IPS-18a (cell line): ENCODE results near the gene WDR18.
"Not testable (repeated sequence)": the region's sequence is repeated elsewhere in the genome, so short reads cannot be mapped to it uniquely, and the experiment has no call there.

Experiments
- H3K27ac ChIP-seq: one replicate; pipeline ENCODE4 v1.5.1; 2013; ENCODE audit warnings: low read length
- H3K27me3 ChIP-seq: one replicate; pipeline ENCODE4 v1.6.1; 2013; ENCODE audit warnings: mild to moderate bottlenecking, low read length; ENCODE audit not compliant: control insufficient read depth, insufficient read depth
- H3K36me3 ChIP-seq: one replicate; pipeline ENCODE4 v1.6.1; 2013; ENCODE audit warnings: low read depth, low read length; ENCODE audit not compliant: control insufficient read depth
- H3K4me1 ChIP-seq: one replicate; pipeline ENCODE4 v1.6.1; 2013; ENCODE audit warnings: low read depth, low read length; ENCODE audit not compliant: control insufficient read depth
- H3K4me3 ChIP-seq: one replicate; pipeline ENCODE4 v1.5.1; 2013; ENCODE audit warnings: low read length
- H3K9ac ChIP-seq: one replicate; pipeline ENCODE4 v1.6.1; 2013; ENCODE audit warnings: mild to moderate bottlenecking, low read length, moderate library complexity
- H3K9me3 ChIP-seq: one replicate; pipeline ENCODE4 v1.6.1; 2013; ENCODE audit warnings: low read depth, low read length; ENCODE audit not compliant: control insufficient read depth

Gene WDR18

GRCh38 chr19:952680-953444, 31.3 kb upstream of the WDR18 start:
- Histone ChIP-seq H3K27ac (no peak overlapping the region), H3K9ac (peak overlapping the region; percentile 48), H3K36me3 (no peaks in the 10 kb centered on the region), H3K27me3 (no peaks in the 10 kb centered on the region), H3K4me1 (no peaks in the 10 kb centered on the region), H3K4me3 (peak overlapping the region; percentile 9), H3K9me3 (no peaks in the 10 kb centered on the region)

- Histone ChIP-seq H3K27ac (no peak overlapping the region), H3K36me3 (no peaks in the 10 kb centered on the region), H3K4me1 (no peaks in the 10 kb centered on the region), H3K27me3 (no peaks in the 10 kb centered on the region), H3K4me3 (no peak overlapping the region), H3K9ac (no peak overlapping the region), H3K9me3 (no peaks in the 10 kb centered on the region)
Observed at GRCh38 chr19:953445-954271, 30.5 kb upstream of the WDR18 start.

GRCh38 chr19:954272-954671, 29.9 kb upstream of the WDR18 start:
- H3K4me1 ChIP-seq: no peaks in the 10 kb centered on the region

GRCh38 chr19:954672-955494, 29.3 kb upstream of the WDR18 start:
- Histone ChIP-seq H3K27ac (no peak overlapping the region), H3K4me1 (no peaks in the 10 kb centered on the region), H3K27me3 (no peaks in the 10 kb centered on the region), H3K4me3 (no peak overlapping the region), H3K36me3 (no peaks in the 10 kb centered on the region), H3K9me3 (no peaks in the 10 kb centered on the region), H3K9ac (no peak overlapping the region)

More at GRCh38 chr19:954272-954671, 29.9 kb upstream of the WDR18 start:
- H3K9me3 ChIP-seq: no peaks in the 10 kb centered on the region
- no peak overlapping the region for H3K4me3 ChIP-seq
- H3K27ac ChIP-seq: no peak overlapping the region
- H3K36me3 ChIP-seq: no peaks in the 10 kb centered on the region
- H3K27me3 ChIP-seq: no peaks in the 10 kb centered on the region
- no peak overlapping the region for H3K9ac ChIP-seq

- H3K4me1 ChIP-seq: no peaks in the 10 kb centered on the region
Observed at GRCh38 chr19:955803-956765, 28.1 kb upstream of the WDR18 start.

GRCh38 chr19:956766-957440, 27.2 kb upstream of the WDR18 start:
- no peak overlapping the region for H3K4me3 ChIP-seq
- no peaks in the 10 kb centered on the region for H3K27me3 ChIP-seq
- no peaks in the 10 kb centered on the region for H3K9me3 ChIP-seq
- no peak overlapping the region for H3K9ac ChIP-seq
- H3K4me1 ChIP-seq: no peaks in the 10 kb centered on the region
- H3K27ac ChIP-seq: no peak overlapping the region
- no peaks in the 10 kb centered on the region for H3K36me3 ChIP-seq

More at GRCh38 chr19:955803-956765, 28.1 kb upstream of the WDR18 start:
- no peak overlapping the region for H3K4me3 ChIP-seq
- H3K36me3 ChIP-seq: no peaks in the 10 kb centered on the region
- H3K27me3 ChIP-seq: no peaks in the 10 kb centered on the region
- no peaks in the 10 kb centered on the region for H3K9me3 ChIP-seq
- H3K9ac ChIP-seq: no peak overlapping the region
- no peak overlapping the region for H3K27ac ChIP-seq

GRCh38 chr19:957578-957977, 26.6 kb upstream of the WDR18 start:
- not testable (repeated sequence) for H3K4me1 ChIP-seq, H3K36me3 ChIP-seq, H3K27ac ChIP-seq, H3K4me3 ChIP-seq, H3K9ac ChIP-seq, H3K27me3 ChIP-seq, H3K9me3 ChIP-seq

GRCh38 chr19:958967-959855, 24.9 kb upstream of the WDR18 start:
- H3K27me3 ChIP-seq: no peaks in the 10 kb centered on the region
- no peak overlapping the region for H3K27ac ChIP-seq
- H3K9me3 ChIP-seq: no peaks in the 10 kb centered on the region
- H3K4me3 ChIP-seq: no peak overlapping the region
- H3K9ac ChIP-seq: no peak overlapping the region
- H3K4me1 ChIP-seq: peaks cover 3% of the 10 kb centered on the region
- H3K36me3 ChIP-seq: no peaks in the 10 kb centered on the region

- Histone ChIP-seq H3K4me1 (peaks cover 3% of the 10 kb centered on the region), H3K9me3 (no peaks in the 10 kb centered on the region), H3K27ac (no peak overlapping the region), H3K36me3 (peaks cover 6% of the 10 kb centered on the region), H3K4me3 (no peak overlapping the region), H3K9ac (no peak overlapping the region), H3K27me3 (no peaks in the 10 kb centered on the region)
Observed at GRCh38 chr19:960020-960419, 24.1 kb upstream of the WDR18 start.

GRCh38 chr19:960601-960938, 23.6 kb upstream of the WDR18 start:
- Histone ChIP-seq H3K36me3 (peaks cover 7% of the 10 kb centered on the region), H3K27ac (no peak overlapping the region), H3K9ac (no peak overlapping the region), H3K27me3 (no peaks in the 10 kb centered on the region), H3K9me3 (no peaks in the 10 kb centered on the region), H3K4me1 (peaks cover 3% of the 10 kb centered on the region), H3K4me3 (no peak overlapping the region)
